ENCODE results near the gene CDKAL1.

CDKAL1 gene

GRCh38 chr6:20487669-20488375 is 46.4 kb upstream of the CDKAL1 start (continued):
- TF ChIP-seq, protein P1, sequence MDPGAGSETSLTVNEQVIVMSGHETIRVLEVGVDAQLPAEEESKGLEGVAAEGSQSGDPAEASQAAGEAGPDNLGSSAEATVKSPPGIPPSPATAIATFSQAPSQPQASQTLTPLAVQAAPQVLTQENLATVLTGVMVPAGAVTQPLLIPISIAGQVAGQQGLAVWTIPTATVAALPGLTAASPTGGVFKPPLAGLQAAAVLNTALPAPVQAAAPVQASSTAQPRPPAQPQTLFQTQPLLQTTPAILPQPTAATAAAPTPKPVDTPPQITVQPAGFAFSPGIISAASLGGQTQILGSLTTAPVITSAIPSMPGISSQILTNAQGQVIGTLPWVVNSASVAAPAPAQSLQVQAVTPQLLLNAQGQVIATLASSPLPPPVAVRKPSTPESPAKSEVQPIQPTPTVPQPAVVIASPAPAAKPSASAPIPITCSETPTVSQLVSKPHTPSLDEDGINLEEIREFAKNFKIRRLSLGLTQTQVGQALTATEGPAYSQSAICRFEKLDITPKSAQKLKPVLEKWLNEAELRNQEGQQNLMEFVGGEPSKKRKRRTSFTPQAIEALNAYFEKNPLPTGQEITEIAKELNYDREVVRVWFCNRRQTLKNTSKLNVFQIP (CRISPR knock-in tag; IDR thresholded peaks at IDR 0.05; ENCODE audit: borderline replicate concordance, low read depth), result no peak
- no peak for TF ChIP-seq ZNF70 (CRISPR knock-in tag; IDR thresholded peaks at IDR 0.05)
- TF ChIP-seq ESRRG (CRISPR knock-in tag; IDR thresholded peaks at IDR 0.05), result no peak
- no peak for TF ChIP-seq BACH2 (CRISPR knock-in tag; IDR thresholded peaks at IDR 0.05; ENCODE audit: borderline replicate concordance)

- TF ChIP-seq ARNTL (CRISPR knock-in tag; IDR thresholded peaks at IDR 0.05; ENCODE audit: borderline replicate concordance, low read depth) (no peak), GLIS3 (CRISPR knock-in tag; IDR thresholded peaks at IDR 0.05) (no peak), ESRRG (CRISPR knock-in tag; IDR thresholded peaks at IDR 0.05) (no peak), BACH2 (CRISPR knock-in tag; IDR thresholded peaks at IDR 0.05; ENCODE audit: borderline replicate concordance) (no peak), RARB (CRISPR knock-in tag; IDR thresholded peaks at IDR 0.05) (no peak), ZNF565 (CRISPR knock-in tag; conservative IDR thresholded peaks at IDR 0.05; ENCODE audit: low read depth) (no peak), ZFP3 (CRISPR knock-in tag; IDR thresholded peaks at IDR 0.05) (no peak), PPARA (CRISPR knock-in tag; IDR thresholded peaks at IDR 0.05; ENCODE audit: borderline replicate concordance) (no peak), SNAI2 (CRISPR knock-in tag; IDR thresholded peaks at IDR 0.05) (no peak), CSDC2 (CRISPR knock-in tag; IDR thresholded peaks at IDR 0.05) (no peak), ISL1 (CRISPR knock-in tag; IDR thresholded peaks at IDR 0.05) (no peak), ZNF8 (CRISPR knock-in tag; IDR thresholded peaks at IDR 0.05) (no peak), TCF4 (CRISPR knock-in tag; IDR thresholded peaks at IDR 0.05; ENCODE audit: borderline replicate concordance) (no peak), OSR1 (CRISPR knock-in tag; IDR thresholded peaks at IDR 0.05) (no peak)
- TF ChIP-seq, protein P2, sequence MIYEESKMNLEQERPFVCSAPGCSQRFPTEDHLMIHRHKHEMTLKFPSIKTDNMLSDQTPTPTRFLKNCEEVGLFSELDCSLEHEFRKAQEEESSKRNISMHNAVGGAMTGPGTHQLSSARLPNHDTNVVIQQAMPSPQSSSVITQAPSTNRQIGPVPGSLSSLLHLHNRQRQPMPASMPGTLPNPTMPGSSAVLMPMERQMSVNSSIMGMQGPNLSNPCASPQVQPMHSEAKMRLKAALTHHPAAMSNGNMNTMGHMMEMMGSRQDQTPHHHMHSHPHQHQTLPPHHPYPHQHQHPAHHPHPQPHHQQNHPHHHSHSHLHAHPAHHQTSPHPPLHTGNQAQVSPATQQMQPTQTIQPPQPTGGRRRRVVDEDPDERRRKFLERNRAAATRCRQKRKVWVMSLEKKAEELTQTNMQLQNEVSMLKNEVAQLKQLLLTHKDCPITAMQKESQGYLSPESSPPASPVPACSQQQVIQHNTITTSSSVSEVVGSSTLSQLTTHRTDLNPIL (CRISPR knock-in tag; IDR thresholded peaks at IDR 0.05; ENCODE audit: low read depth), result no peak
- TF ChIP-seq, protein P3, sequence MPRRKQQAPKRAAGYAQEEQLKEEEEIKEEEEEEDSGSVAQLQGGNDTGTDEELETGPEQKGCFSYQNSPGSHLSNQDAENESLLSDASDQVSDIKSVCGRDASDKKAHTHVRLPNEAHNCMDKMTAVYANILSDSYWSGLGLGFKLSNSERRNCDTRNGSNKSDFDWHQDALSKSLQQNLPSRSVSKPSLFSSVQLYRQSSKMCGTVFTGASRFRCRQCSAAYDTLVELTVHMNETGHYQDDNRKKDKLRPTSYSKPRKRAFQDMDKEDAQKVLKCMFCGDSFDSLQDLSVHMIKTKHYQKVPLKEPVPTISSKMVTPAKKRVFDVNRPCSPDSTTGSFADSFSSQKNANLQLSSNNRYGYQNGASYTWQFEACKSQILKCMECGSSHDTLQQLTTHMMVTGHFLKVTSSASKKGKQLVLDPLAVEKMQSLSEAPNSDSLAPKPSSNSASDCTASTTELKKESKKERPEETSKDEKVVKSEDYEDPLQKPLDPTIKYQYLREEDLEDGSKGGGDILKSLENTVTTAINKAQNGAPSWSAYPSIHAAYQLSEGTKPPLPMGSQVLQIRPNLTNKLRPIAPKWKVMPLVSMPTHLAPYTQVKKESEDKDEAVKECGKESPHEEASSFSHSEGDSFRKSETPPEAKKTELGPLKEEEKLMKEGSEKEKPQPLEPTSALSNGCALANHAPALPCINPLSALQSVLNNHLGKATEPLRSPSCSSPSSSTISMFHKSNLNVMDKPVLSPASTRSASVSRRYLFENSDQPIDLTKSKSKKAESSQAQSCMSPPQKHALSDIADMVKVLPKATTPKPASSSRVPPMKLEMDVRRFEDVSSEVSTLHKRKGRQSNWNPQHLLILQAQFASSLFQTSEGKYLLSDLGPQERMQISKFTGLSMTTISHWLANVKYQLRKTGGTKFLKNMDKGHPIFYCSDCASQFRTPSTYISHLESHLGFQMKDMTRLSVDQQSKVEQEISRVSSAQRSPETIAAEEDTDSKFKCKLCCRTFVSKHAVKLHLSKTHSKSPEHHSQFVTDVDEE (CRISPR knock-in tag; IDR thresholded peaks at IDR 0.05), result no peak
- TF ChIP-seq, protein P1 (CRISPR knock-in tag; IDR thresholded peaks at IDR 0.05; ENCODE audit: borderline replicate concordance, low read depth), result no peak
These were observed 43.7 kb upstream of the CDKAL1 start for GRCh38 chr6:20490591-20490990.

DNA sequence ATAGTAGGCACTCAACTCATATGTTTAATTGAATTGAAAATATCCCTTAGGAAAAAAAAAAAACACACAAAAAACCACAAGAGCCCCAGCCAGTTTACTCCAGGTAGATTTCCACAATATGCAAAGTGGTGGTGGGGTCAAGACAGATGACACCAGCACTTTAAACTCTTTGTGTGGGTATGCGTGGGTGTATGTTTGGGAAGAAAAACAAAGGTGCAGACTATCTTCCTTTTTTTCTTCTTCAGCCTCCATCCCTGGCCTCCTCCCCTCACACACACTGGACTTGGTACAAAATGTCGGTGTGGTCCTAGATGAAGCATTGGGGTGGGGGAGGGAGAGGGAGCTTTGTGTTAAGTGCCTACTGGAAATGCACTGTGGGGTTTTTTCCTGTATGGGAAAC is 42.2 kb upstream of the CDKAL1 start:
- ATAC-seq, result no peak
- no peak for TF ChIP-seq TOX (CRISPR knock-in tag; IDR thresholded peaks at IDR 0.05; ENCODE audit: borderline replicate concordance)
- TF ChIP-seq, protein P3 (CRISPR knock-in tag; IDR thresholded peaks at IDR 0.05), result no peak
- TF ChIP-seq CSRNP3 (CRISPR knock-in tag; IDR thresholded peaks at IDR 0.05), result no peak
- no peak for TF ChIP-seq ZNF70 (CRISPR knock-in tag; IDR thresholded peaks at IDR 0.05)

More at GRCh38 chr6:20490591-20490990, 43.7 kb upstream of the CDKAL1 start:
- ATAC-seq, result no peak

All from SK-N-SH treated with all-trans-retinoic acid at 6 μM for 48 hours (cell line).